ENCODE measurements around the gene ZNRD2.

DNA sequence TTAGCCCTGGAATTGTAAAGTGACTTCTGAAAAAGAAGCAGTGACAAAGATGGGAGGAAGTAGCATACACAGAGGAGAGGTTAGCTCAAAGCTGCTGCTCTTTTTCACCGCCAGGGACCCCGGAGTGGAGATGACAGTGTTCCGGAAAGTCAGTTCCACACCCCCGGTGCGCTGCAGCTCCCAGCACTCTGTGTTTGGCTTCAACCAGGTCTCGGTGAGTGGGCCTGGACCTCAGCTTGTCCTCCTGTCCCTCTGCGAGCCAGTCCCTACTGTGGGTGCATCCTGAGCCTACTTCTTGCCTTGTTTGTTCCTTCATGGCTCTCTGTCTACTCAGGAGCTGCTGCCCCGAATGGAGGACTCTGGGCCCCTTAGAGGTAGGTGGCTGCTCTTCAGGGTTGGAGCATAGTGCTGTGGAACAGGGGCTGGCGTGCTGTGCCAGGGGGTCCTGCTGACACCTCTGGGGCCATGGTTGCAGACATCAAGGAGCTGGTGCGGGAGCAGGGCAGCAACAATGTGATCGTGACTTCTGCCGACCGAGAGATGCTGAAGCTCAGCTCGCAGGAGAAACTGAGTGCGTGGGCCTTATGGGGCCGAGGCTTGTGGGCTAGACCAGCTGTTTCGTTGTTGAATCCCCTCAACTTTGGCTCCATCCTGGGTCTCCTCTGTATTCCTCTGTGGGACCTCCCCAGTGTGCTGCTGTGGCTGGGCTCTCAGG lies 47.0 kb downstream of the ZNRD2 start:
- TF ChIP-seq, protein P1, sequence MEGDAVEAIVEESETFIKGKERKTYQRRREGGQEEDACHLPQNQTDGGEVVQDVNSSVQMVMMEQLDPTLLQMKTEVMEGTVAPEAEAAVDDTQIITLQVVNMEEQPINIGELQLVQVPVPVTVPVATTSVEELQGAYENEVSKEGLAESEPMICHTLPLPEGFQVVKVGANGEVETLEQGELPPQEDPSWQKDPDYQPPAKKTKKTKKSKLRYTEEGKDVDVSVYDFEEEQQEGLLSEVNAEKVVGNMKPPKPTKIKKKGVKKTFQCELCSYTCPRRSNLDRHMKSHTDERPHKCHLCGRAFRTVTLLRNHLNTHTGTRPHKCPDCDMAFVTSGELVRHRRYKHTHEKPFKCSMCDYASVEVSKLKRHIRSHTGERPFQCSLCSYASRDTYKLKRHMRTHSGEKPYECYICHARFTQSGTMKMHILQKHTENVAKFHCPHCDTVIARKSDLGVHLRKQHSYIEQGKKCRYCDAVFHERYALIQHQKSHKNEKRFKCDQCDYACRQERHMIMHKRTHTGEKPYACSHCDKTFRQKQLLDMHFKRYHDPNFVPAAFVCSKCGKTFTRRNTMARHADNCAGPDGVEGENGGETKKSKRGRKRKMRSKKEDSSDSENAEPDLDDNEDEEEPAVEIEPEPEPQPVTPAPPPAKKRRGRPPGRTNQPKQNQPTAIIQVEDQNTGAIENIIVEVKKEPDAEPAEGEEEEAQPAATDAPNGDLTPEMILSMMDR (IDR thresholded peaks at IDR 0.05; ENCODE audit: insufficient read depth, low read depth, low read length), result no peak
- no peak for TF ChIP-seq EZH2 (IDR thresholded peaks at IDR 0.05; ENCODE audit: insufficient read depth, low read length)

All from astrocyte (in vitro differentiated cells and primary cell).